Activated gamma-delta T cell treated with Interleukin-2 at 50 U/mL for 16 hours (primary cell): ENCODE results near the gene LPAR1.

ENCODE experiments used
- DNase-seq: peaks from one replicate; pipeline ENCODE4 v3.0.0-alpha.2; 2020

LPAR1 gene

DNA sequence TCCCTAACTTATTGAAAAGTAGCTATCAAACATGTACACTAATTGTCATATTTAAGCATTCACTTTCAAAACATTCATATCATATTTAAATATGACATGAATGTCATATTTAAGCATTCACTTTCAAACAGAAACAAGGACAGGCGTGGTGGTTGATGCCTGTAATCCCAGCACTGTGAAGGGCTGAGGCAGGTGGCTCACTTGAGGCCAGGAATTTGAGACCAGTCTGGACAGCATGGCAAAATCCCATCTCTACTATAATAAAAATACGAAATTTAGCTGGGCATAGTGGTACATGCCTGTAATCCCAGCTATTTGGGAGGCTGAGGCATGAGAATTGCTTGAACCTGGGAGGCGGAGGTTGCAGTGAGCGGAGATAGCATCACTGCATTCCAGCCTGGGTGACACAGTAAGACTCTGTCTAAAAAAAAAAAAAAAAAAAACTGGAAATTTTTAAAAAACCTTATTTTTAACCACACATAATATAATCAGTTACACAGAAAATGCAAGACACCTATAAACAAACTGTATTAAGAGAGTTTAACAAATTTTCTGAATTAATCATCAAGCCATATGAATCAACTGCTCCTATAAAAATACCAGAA is 88.1 kb downstream of the LPAR1 start:
- DNase-seq: no peak

DNA sequence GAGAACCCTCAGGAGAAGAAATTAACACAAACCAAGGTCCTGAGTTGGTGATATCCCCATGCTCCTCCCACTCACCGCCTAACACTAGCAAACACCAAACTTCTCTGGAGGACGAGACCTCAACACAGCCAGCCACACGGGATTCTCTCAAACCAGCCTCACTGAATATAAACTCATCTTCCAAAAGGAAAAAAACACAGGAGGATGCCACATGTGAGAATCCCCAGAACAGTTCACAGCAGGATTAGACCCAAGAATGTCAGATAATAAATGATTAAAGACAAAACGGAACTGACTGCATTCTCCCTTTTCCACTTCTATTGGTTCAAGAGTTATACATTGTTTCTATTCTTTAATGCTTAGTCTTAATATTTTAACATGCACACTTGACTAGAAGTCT is 89.2 kb downstream of the LPAR1 start:
- no peak for DNase-seq

DNA sequence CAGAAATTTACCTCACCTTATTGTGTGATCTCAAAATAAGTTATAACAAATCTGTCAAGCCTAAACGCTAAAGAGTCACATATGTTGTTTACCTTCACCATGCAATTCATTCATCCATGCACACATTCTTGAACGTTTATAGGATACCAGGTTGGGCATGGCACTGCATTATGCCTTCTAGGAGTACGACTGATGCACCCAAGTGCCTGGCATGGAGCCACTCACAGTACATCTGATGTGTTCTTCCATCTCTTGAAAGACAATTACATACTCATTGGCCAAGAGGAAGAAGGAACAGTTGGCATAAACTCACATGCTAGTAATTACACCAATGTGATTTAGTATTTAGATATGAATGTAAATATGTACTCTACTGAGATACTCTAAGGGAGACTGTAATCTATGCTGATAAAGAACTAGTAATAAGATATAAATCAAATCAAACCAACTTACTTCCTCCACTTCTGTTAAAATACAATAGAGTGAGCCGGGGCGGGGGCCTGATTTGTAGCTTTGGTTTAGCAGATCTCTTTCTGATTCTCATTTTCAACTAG is 90.7 kb downstream of the LPAR1 start:
- no peak for DNase-seq

DNA sequence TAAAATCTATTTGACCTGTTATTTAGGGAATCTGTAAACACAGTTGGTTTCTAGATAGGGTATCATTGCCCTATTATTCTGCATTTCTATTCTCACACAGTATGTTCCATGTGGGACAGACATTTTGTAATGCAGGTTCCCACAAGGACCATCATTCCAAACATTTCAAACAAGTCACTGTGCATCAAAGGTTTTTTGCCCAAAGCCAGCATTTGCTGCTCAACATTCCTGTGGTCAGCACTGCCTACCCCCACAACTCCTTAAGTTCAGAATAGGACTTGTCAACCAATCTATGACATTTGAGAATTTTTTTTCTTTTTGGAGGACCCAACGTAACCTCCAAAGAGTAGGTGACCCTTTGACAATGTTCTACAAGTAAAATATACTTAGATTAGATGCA is 95.7 kb downstream of the LPAR1 start:
- no peak for DNase-seq

DNA sequence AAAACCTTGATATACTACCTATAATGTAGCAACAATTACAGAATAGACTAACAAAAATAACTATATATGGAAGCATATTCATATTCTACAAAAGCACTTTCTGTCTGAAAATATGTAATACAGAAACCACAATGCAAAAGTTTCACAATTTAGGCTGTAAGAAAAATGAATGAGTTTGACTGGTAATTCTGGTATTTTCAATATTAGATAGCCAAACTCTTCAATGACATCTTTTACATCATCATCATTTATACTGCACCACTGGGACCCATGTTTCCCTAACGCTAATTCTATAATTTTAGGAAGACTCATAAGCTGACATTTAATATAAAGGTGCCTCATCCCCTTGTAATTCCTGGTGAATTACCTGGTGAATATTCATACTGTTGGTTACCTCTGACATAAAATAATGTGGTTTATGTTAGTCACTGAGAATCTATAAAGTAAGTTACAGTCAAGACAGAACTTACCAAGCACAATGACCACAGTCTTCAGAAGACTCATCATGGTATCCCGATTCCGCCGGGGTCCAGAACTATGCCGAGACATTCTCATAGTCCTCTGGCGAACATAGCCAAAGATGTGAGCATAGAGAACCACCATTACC is 97.2 kb downstream of the LPAR1 start:
- no peak for DNase-seq

DNA sequence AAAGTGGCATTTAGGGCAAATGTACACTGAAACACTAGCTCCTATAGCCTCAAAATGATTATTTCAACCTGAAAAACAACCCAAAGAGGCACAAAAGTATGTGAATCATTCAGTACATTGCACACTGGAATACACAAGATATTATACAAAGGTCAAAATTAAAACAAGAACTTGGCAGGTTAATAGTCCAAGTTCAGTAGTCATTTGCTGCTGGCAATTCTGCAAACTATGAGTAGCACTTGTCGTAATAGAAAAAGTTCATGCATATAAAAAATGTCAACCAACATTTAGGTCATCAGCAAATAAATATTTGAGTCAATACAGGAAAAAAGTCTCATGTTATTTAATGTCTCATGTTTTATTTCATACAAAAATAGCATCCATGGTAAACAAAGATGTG is 98.7 kb downstream of the LPAR1 start:
- no peak for DNase-seq

DNA sequence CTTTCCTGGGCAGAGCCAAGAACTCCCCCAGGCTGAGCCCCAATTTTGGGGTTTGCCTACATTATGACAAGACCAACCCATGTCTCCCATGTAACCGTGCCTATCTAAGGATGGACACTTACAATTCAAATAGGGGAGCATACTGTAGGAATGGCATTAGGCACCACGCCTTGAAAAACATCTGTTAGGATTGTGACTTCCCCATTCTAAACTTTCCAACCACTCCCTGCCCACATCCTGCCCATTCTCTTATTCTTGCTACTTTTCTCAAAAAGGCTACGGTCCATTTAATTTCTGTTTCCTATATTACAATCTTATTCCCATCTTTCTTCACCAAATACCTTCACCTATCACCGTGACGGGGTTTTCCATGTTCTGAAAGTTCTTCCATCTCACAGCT is 99.2 kb downstream of the LPAR1 start:
- no peak for DNase-seq

DNA sequence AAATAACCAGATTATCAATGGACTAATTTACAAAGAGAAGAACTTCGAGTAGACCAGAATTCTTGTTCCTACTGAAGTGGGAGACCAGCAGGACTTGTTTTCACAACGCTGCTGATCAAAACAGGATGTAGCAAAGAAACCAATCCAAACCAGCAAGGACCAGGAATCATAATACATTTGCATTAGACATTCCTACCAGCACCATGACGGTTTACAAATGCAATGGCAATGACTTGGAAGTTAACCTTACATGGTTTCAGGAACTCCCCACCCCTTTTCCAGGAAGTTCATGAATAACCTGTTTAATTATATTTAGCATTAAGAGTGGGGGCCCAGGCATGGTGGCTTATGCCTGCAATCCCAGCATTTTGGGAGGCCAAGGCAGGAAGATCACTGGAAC is 100.0 kb downstream of the LPAR1 start:
- DNase-seq: no peak

DNA sequence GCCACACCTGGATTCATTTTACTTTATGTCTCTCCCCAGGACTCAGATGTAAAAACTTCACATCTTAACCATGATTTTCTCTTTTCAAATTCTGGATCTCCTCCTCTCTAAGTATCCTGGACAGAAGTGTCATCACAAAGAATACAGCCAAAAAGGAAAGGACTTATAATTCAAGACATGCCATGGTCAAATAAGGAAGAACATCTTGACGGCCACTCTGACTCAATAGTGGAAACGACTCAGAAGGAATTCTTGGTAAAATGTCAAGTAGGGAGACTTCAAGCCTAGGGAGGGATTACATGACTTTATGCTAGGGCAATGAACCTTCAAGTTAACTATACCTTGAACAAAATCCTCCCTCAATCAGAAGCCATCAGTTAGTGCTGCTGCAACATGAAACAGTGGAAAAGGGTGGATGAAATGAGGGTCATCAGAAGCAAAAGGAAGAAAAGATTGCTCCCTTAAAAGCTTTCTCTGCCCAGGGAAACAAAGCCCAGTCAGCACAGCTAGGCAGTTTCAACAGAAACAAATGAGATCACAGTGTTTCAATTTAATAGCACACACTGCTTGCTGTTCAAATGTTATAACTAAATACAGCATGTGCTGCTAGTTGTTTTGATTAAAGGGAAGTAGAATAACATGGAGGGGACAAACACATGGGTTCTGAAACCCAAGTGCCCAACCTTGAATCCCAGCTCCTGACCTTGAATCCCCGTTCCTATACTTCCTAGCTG is 101.4 kb downstream of the LPAR1 start:
- no peak for DNase-seq

DNA sequence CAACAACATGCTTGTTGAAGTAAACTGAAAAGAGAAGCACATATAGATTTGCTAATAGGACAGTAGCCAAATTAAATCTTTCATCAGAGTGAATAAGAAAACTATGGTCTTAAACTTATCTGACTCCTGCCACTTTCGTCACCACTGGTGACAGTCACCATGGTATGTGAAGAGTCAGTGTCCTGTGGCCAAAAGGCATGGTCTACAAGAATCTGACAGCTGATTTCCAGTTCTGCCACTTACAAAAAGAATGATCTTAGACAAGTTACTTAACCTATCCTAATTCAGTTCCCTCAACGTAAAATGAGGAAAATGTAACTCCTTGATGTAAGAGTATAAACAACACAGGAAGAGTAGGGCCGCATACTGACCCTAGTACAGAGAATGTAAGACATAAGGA is 102.0 kb downstream of the LPAR1 start:
- no peak for DNase-seq

DNA sequence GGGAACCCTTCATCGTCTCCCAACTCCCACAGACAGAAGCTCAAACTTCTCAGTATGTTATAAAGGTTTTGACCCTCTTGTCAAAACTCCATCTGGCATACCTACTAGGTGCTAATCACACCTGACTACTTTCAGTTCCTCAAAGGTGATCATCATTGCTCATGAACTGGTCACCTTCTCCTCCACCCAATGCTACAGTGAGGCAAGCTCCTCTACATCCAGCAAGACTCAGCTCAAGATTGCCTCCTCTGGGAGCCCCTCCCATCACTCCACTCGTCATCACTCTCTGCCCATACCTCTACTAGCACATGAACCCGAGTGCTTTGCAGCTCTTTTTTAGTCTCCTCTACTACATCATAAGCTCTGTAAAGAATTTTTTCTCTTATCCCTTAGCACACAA is 102.4 kb downstream of the LPAR1 start:
- DNase-seq: no peak

DNA sequence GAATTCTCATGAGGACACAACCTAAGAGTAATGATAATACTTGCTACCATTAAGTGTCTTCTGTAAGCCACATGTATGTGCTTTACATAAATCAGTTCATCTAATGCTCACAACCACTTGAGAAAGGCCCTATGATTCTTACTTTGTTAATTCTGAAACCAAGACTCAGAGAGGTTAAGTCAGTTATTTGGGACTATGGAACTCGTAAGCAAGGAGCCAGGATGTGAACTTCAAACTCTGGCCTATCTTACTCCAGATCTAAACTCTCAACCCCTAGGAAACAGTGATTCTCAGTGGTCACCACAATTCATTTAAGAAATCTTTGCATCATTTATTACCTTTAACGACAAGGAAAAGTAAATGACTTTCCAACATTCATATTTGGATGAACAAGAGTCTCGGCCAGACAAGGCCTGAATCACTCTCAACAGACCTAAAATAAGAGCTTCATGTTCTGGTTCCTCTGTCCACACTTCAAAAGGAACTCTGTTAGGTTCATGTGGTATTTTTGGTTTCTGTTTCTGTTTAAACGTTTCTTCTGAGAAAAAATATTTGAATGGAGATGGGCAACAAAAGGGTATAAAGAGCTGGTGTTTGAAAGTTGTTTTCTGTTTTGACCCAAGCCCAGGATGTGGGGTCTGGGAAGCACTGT is 104.8 kb downstream of the LPAR1 start:
- no peak for DNase-seq

DNA sequence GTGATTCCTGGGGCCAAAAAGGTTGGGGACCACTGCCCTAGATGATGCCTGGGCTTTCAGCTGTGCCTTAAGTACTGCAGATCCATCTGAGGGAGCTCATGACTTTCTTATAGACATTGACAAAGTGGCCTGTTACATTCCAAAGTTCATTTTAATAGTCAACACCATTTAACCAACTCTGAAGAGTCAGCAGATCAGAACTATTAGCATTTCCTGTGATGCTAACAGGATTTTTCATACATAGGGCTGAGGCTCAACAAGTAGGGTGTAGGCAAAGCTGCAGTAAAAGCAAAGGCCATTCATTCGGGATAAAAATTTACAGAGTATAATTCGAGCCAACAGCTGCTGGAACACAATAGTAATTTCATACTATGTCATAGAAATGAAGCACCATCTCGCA is 105.4 kb downstream of the LPAR1 start:
- DNase-seq: no peak

DNA sequence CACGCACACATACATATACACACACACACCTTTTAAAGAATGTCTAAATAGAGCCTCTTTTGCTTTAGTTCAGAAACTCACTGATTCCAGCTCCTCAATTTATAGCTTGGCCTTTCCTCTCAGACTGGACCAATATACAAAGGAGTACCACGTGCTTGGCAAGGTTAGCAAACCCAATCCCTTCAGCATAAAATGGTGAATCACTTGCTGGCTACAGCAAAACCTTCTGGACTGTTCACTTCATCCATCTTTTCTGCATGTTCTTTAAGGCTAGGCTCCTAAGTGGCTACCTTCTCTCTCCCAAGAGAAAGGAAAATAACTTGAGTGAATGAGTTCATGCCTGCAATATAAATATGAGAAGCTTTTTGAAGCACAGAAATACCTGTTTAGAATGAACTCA is 109.7 kb downstream of the LPAR1 start:
- DNase-seq: no peak

DNA sequence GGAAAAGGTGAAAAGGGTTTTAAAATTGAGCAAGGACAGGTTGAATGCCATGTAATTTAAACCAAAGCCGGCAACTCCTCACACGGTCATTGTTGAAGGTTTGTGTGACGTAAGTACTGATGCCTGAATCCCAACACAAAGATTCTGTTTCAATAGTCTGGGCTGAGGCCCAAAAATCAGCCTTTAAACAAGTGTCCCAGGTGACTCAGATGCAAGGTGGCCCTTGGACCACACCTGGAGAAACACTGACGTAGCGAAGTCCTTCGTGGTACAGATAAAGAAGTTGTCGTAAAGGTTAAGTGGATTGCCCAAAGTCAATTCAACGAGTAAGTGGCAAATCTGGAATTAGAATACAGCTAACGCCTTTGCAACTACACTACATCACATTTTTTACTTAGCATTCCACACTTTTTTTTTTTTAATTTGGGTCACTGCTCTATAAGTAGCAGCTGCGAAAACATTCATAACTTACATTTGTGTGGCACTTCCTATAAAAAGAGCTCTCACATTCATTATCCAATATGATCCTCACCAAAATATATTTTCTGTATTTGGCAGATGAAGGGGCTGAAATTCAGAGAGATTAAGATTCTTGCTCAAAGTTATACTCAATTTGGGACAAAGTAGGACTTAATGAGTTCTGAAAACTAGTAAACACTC is 111.3 kb downstream of the LPAR1 start:
- DNase-seq: no peak

DNA sequence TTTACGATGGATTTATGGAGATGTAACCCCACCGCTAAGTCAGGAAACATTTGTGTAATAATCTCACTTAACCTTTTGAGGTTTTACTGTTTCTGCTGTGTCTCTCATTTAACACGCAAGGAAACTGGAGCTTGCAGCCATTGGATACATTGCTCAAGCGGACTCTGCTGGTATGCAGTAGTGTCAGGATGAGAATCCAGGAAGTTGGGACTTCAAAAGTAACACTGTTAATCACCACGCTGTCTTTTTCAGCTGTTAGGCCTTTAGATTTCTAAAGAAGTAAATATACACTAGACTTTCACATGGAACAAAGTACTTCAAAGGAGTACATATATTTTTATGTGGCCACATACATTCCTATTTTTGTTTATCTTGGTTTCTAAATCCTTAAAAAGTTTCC is 114.7 kb downstream of the LPAR1 start:
- no peak for DNase-seq

DNA sequence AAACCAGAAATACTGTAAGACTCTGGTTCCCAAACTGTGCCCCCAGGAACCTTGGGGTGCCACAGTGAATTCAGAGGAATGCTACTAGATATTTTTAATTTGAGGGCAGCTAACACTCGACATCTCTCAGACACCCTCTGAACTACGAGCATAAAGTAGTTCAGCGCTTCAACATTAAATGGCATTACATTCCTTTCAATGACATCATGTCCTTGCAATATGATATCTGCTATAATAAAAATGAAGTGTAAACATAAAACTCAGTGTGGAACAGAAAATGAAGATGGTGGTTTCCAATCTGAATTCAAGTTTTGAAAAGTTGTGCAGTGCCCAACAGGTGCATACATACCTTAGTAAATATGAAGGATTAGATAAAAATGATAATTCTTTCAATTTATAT is 116.1 kb downstream of the LPAR1 start:
- DNase-seq: no peak

DNA sequence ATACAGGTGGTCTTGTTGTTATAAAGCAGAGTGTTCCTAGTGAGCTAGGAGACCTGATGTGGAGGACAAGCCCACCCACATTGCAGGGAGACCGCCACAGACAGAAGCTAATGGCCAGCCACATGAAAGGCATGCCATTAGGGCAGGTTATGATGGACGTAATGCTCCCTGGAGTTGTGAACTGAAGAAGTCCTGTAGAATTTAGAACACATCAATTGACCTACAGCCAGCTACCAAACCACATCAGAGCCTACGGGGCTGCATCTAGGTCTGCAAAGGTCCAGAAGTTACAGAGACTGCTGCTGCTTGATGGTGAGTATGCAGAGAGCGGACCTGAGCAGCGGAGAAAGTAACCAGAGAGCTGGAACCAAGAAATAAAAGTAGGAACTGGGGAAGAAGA is 116.6 kb downstream of the LPAR1 start:
- no peak for DNase-seq

DNA sequence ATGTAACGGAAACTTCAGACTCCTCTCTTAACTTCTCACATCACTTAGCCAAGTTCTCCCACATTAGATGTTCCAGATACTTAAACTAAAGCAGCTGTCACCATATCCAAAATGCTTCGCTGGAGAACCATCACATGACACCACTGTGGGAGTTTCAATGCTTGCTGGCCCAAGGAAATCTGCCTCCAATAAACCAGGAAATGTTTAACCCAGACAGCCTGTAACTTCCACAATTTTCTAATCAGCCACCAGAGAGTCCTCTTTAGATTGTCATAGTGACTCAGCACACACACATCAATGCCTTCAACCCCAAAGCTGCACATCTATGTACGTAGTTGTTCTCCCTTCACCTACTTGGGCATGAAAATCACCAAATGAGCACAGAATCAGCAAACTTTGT is 118.7 kb downstream of the LPAR1 start:
- no peak for DNase-seq

DNA sequence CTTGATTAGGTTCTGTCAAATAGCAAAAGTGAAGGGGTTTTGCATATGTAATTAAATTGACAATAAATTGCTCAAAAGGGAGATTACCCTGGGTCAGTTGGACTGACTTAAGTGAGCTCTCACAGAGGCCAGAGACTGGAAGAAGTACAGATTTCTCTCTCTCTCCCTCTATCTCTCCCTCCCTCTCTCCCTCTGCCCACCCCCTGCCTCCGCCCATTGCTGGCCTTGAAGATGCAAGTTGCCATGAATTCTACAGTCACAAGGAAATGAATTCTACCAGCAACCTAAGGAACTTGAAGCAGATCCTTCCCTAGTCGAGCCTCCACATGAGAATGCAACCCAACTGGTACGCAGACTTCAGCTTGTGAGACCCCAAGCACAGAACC is 119.2 kb downstream of the LPAR1 start:
- no peak for DNase-seq

DNA sequence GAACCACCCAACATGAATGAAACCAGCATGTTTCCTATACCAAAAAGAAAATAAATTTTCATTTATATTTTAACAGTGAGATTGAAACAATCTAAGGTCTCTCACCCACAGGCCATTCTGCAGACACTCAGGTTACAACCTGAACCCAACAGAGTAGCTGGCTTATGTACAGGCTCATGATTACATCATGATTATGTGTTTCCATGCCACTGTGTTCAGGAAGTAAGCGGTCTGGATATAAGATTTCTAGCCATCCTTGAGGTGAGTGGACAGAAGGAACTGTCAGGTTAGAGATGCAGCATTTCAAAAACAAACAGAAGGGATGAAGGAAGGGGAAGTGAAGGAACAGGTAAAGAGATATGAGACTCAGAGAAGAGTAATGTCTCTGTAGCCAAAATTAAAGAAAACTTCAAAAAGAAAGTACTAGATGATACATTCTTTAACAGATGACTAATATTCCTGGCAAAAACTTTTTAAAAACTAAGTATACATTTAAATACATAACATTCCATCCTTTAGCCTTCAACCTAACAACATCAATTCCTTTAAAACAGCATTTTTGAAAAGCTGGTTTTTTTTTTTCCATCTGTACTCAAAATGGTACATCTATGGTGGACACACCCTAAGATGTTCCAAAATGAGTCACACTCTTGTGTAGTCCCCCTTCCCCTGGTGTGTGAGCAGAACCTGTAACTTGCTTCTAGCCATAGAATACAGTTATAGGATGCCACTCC is 119.8 kb downstream of the LPAR1 start:
- DNase-seq: no peak

DNA sequence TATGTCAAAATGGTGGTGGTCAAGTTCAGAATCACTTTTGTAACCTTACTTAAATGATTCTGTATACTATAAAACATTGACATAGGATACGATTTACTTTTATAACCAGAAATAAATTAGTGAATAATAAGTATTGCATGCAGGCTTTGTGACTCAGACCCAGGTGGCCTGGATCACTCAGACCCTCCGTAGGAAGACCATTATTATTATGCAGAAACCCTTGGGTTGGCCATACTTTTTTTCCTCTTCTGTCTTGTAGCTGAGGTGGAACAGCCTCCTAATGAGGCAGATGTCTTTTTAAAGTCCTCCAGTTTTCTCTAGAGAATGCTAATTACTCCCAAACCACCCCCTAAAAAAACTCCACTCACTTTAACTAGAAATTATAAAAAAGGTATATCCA is 121.9 kb downstream of the LPAR1 start:
- DNase-seq: no peak
